K562 (cell line): ENCODE results near the gene MT1M. TPM values are rescaled to one million over a fixed set of nuclear protein-coding genes. Genes with fewer than 3 reads are reported as not detected.

Experiments used
- ARID3A ChIP-seq: IDR thresholded peaks from 2 replicates; pipeline ENCODE4 v1.6.1; 2012; ENCODE audit warnings: low read depth, low read length, improper control_type of control experiment, borderline replicate concordance
- CGGBP1 ChIP-seq: fragments of 250-450 bp; sonication (Bioruptor Pico); IDR thresholded peaks from 2 replicates; pipeline ENCODE4 v1.9.0; 2021; ENCODE audit warnings: mild to moderate bottlenecking
- CHAMP1 ChIP-seq: fragments of 450-650 bp; IDR thresholded peaks from 2 replicates; pipeline ENCODE4 v1.6.1; 2016; ENCODE audit warnings: mild to moderate bottlenecking
- HMG20B ChIP-seq: fragments of 250-450 bp; sonication (Bioruptor Pico); IDR thresholded peaks from 2 replicates; pipeline ENCODE4 v1.5.0; 2021; ENCODE audit warnings: mild to moderate bottlenecking
- HNRNPUL1 ChIP-seq: fragments of 200-400 bp; formaldehyde crosslinking; IDR thresholded peaks from 2 replicates; pipeline ENCODE4 v1.6.1; 2017; ENCODE audit warnings: low read length
- MYC ChIP-seq, 2 experiments: fragments of 250-450 bp in 1 of 2; sonication (Bioruptor Pico) in 1 of 2; IDR thresholded peaks; 2 replicates each; pipeline versions ENCODE4 v1.5.1 to v1.6.1; 2012 to 2021; ENCODE audit warnings: low read depth in 2 of 2, borderline replicate concordance in 1 of 2, improper control_type of control experiment in 1 of 2, low read length in 1 of 2, mild to moderate bottlenecking in 1 of 2, moderate library complexity in 1 of 2
- NCOA1 ChIP-seq: fragments of 450-650 bp; IDR thresholded peaks from 2 replicates; pipeline ENCODE4 v1.6.1; 2016; ENCODE audit warnings: low read depth
- NUFIP1 ChIP-seq: fragments of 450-650 bp; IDR thresholded peaks from 2 replicates; pipeline ENCODE4 v1.6.1; 2018; ENCODE audit not compliant: partially characterized antibody
- RBM15 ChIP-seq: fragments of 200-400 bp; formaldehyde crosslinking; IDR thresholded peaks from 2 replicates; pipeline ENCODE4 v1.6.1; 2018; ENCODE audit warnings: mild to moderate bottlenecking, low read length, moderate library complexity; ENCODE audit not compliant: insufficient read depth
- REST ChIP-seq, 2 experiments: fragments of 450-650 bp; formaldehyde crosslinking in 1 of 2; IDR thresholded peaks; 2 replicates each; pipeline versions ENCODE4 v1.4.0 to v1.6.1; 2014 to 2020; ENCODE audit warnings: mild to moderate bottlenecking in 2 of 2, borderline replicate concordance in 1 of 2, low read depth in 1 of 2
- SMAD1 ChIP-seq: fragments of 150-350 bp; IDR thresholded peaks from 2 replicates; pipeline ENCODE4 v1.6.1; 2014; ENCODE audit warnings: low read length, low read depth; ENCODE audit not compliant: partially characterized antibody
- ZBTB43 ChIP-seq: sonication (generic); formaldehyde crosslinking; IDR thresholded peaks from 2 replicates; pipeline ENCODE4 v1.8.0; 2023; ENCODE audit warnings: mild to moderate bottlenecking, missing genetic modification reagents
- ZNF140 ChIP-seq: fragments of 250-450 bp; sonication (Bioruptor Pico); IDR thresholded peaks from 2 replicates; pipeline ENCODE4 v1.8.0; 2021; ENCODE audit warnings: moderate library complexity, mild to moderate bottlenecking, inconsistent platforms
- ZNF57 ChIP-seq: fragments of 450-650 bp; formaldehyde crosslinking; IDR thresholded peaks from 2 replicates; pipeline ENCODE4 v1.4.0; 2020; ENCODE audit warnings: mild to moderate bottlenecking, moderate library complexity
- polyA plus RNA-seq, 8 experiments: library from polyadenylated mRNA; depleted of rRNA in 4 of 8; stranded (reverse) in 5 of 8; unstranded in 3 of 8; fragments of >200 nt; fragmentation: Nextera tagmentation in 2 of 8; fragmentation: Illumina TruSeq in 1 of 8; extraction: Ambion mirVana in 2 of 8; extraction: Trizol in 1 of 8; gene quantifications; 2 replicates each; pipeline versions ENCODE4 v1.2.1 to v1.2.3, GENCODE V29; 2011 to 2014; ENCODE audit warnings: inconsistent platforms in 1 of 8, missing spikeins in 1 of 8
- total RNA-seq, 7 experiments: library from RNA; depleted of rRNA in 6 of 7; stranded (reverse); fragments of >200 nt in 6 of 7; fragmentation: Illumina TruSeq in 2 of 7; extraction: Trizol in 2 of 7; gene quantifications; 2 replicates each; pipeline versions ENCODE4 v1.2.1 to v1.2.3, GENCODE V29; 2011 to 2021; ENCODE audit warnings: low replicate concordance in 1 of 7

Gene MT1M
- total and polyA plus RNA-seq, 9 of the 15 experiments (the other 6 are each of a cell fraction or from before 2014, with no cell fraction given), result not detected

- TF ChIP-seq SMAD1 (no peak), ARID3A (no peak), ZNF140 (CRISPR knock-in tag) (no peak), HMG20B (CRISPR knock-in tag) (no peak), CGGBP1 (no peak), ZNF57 (CRISPR knock-in tag) (no peak), MYC (IDR thresholded peaks at IDR 0.05; ENCODE audit: low read depth, low read length) (no peak), MYC (CRISPR knock-in tag; IDR thresholded peaks at IDR 0.05; ENCODE audit: borderline replicate concordance, low read depth) (no peak), ZBTB43 (CRISPR knock-in tag) (no peak), REST (IDR thresholded peaks at IDR 0.05; ENCODE audit: borderline replicate concordance) (no peak), REST (CRISPR knock-in tag; IDR thresholded peaks at IDR 0.05; ENCODE audit: low read depth) (no peak), NUFIP1 (no peak), HNRNPUL1 (no peak), CHAMP1 (no peak), NCOA1 (no peak), RBM15 (no peak)
These were observed 26.4 kb upstream of the MT1M start (continued) for GRCh38 chr16:56606071-56606475.
